ENCODE data around the gene SKP1.
"Not testable (repeated sequence)": the region's sequence is repeated elsewhere in the genome, so short reads cannot be mapped to it uniquely, and the experiment has no call there.

The SKP1 gene
- total RNA-seq, result 367 reads per million, percentile 97 among the genes with 10 or more reads in this experiment

DNA sequence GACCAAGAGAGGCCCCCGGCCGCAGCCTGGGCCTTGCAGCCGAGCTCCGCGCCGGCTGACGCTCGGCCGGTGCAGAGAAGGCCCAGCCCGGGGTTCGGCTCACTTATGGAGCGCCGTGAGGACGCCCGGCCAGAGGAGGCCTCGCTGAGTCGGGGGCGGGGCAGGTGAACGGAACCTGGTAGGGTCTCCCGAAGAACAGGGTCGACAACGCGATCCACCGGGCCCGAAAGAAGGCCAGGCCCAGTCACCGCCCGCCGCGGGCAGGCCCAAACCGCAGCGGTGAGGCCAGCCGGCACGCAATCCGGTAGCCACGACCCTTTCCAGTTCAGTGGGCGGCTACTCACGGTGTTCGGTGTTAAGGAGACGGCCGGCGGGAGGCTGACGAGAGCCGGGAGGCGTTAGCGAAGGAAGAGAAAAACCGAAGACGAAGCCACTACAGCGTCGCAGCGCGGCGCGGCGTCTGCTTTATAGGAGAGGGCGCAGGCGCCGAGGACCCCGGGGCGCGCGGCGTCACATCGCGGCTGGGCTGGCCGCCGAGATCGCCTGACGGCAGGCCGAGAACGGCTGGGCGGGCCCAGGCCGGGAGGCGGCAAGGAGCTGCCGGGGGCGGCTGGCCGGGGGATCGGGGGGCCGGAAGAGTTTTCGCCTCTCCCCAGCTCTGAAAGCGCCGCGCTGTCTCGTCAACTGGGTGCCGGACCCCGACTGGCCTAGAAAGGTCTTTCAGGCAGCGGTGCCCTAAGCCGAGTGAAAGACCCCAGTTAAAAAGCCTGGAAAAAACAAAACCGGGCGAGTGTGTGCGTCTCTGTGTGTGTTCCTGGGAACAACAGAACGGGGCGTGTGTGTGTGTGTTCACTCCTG is at the start of gene SKP1:
Gene SKP1, minus strand, starts transcription at position 440 of the 858 bp plus-strand sequence. CDS start 2,928 bp downstream, outside the sequence.
- DNase-seq, result peak; percentile 78

DNA sequence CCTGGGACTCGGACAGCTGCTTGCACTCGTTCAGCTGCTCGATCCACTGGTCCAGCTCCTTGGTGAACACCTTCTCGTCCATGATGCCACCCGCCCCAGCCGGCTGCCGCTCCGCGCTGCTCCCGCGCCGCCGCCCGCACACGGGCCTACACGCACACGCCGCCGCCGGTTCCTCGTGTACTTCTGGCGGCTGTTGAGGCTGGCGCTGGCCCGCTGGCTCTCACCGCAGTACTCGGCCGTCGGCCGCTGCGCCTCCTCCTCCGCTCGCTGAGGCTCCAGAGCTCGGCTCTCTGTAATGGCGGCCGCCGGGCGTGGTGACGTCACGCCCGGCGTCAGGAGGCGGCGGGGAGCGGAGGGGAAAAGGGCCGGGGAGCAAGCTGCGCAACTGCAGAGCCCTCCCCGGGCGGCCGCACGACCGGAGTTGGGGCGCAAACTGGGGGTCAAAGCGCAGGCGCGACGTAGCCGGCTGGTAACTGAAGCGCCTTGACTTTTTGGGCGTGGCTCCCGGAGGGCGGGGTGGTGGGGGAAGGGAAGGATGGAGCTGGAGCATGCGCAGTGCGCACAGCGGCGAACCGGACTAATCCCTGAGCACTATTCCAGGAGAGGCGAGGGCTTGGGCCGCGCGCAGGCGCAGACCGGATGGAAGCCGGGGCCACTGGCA is 49.2 kb upstream of the SKP1 start, which contains the start of gene PPP2CA:
Gene PPP2CA, minus strand, starts transcription at position 294 of the 661 bp plus-strand sequence. Its CDS starts 212 bp downstream, at position 82.
- DNase-seq, result peak; percentile 97

DNA sequence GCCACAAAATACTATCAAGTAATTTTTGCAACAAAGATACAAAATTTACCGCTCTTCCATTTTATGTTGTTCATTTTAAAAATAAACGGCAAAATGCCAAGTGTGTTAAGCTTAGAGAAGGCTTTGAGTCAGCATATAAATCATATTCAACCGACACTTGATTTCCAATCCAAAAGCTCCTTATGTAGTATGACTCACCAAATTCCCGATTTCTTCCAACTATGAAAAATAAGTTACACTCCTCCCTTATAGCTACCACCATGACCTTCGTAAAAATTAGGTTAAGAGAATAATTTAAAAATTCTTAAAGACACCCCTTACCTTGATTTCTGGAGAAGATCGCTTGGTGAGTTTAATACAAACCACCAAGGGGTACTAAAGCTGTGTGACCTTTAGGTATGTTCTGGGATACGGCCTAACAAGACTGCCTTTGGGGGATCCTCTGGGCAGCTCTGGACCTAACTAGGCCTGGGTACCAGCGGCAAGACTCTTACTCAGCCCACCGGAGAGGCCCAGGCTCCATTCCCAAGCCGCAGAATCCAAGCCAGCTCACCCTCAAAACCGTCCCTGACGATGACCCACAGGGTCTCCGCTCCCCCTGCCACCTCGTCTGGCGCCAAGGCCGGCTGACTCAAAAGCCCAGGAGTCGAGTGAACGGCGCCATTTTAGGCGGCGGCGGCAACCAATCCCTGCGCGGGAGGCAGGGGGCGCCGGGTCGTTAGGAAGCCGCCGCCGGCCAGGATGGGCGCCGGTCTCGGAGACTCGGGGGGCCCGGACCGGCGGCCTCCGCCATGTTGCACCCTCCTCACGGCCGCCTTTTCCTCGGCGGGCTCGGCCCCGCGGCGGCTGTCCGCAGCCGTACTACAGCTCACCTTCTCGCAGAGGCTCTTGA is 48.4 kb upstream of the SKP1 start:
- DNase-seq, result peak; percentile 52

DNA sequence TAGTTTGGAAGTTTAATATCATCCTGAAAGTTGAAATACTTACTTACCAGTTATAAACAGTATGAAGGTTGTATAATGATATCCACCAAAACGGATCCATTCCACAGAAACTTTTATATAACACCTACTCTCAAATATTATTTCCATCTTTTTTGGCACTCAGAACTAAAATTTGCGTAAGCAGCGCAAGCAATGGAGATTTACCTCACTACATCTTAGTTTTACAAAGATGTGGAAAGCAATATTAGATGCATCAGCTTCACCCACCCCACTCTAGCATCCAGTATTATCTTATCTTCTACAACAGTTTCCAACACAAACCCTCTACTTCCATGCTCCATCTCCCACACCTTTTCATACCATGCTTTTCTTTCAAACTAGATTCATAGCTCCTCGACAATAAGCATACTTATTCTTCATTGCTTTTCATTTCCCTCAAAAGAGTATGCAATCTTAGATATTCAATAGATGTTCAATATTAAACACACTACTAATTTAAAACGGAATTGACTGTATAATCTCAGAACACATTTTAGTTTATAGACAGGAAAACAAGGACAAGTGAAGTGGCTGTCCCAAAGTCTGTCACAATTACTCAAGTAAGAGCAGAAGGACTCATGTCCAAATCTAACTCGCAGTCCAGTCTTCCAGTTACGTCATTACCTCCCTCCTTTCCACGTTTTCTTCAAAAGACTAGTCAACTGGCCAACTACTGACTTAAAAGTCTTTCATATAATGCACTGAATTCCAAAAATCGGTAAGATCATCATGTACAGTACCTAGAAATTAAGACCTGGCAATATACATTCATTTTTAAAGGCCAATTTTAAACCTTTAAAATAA is 46.9 kb upstream of the SKP1 start:
- DNase-seq, result no peak

DNA sequence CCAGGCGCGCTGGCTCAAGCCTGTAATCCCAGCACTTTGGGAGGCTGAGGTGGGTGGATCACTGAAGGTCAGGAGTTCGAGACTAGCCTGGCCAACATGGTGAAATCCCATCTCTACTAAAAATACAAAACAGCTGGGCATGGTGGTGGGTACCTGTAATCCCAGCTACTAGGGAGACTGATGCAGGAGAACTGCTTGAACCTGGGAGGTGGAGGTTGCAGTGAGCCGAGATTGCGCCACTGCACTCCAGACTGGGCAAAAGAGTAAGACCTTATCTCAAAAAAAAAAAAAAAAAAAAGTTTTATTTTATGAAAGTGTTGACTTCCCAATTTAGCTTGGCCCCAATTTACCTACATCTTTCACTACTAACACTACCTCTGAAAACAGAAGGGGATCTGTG is 44.9 kb upstream of the SKP1 start:
- not testable (repeated sequence) for DNase-seq

DNA sequence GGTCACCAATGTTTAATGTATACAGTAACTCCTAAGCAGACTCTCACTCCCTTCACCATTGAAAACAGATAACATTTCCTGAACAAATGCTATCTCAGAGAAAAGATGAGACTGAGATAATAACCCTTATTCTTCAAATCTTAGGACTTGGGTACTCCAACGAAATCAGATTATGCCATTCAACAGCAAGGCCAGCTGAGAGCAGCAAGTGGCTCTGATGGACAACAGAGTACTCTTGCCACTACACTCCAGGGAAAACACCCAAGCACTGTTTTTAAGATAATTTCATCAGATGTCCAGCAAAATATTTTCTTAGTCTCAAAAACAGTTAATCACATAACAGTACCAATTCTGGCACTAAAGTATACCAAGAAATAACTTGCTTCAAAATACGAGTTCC is 39.0 kb upstream of the SKP1 start:
- DNase-seq, result no peak

DNA sequence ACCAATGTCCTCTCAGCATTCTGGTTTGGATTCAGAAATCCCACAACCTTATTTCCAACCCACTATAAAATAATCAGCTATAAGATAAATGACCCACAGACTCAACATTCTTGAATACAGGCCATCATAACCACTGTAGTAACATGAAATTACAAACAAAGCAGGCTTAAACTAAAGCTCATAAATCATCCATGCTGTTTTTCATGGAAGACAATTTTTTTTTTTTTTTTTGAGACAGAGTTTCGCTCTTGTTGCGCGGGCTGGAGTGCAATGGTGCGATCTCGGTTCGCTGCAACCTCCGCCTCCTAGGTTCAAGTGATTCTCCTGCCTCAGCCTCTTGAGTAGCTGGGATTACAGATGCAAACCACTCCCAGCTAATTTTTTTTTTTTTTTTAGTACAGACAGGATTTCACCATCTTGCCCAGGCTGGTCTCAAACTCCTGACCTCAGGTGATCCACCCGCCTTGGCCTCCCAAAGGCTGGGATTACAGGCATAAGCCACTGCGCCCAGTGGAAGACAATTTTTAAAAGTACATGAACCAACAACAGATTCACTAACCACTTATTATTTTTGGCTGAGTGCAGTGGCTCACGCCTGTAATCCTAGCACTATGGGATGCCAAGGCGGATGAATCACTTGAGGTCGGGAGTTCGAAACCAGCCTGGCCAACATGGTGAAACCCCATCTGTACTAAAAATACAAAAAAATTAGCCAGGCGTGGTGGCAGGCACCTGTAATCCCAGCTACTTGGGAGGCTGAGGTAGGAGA is 34.7 kb upstream of the SKP1 start:
- DNase-seq, result not testable (repeated sequence)

DNA sequence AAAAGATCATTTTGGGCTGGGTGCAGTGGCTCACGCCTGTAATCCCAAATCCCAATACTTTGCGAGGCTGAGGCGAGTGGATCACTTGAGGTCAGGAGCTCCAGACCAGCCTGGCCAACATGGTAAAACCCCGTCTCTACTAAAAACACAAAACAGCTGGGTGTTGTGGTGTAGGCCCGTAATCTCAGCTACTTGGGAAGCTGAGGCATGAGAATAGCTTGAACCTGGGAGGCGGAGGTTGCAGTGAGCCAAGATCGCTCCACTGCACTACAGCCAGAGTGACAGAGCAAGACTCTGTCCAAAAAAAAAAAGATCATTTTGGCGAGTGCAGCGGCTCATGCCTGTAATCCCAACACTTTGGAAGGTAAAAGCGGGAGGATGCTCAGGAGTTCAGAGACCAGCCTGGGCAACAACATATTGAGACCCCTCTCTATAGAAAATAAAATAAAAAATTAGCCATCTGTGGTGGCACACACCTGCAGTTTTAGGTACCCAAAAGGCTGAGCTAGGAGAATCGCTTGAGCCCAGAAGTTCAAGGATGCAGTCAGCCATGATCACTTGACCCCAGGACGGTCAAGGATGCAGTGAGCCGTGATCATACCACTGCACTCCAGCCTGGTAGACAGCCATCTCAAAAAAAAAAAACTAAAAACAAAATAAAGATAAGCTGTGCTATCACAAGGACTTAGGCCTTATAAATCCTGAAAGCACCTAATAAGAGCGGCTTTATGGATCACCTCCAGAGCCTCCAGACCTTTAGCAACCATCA is 32.9 kb upstream of the SKP1 start:
- DNase-seq, result no peak

DNA sequence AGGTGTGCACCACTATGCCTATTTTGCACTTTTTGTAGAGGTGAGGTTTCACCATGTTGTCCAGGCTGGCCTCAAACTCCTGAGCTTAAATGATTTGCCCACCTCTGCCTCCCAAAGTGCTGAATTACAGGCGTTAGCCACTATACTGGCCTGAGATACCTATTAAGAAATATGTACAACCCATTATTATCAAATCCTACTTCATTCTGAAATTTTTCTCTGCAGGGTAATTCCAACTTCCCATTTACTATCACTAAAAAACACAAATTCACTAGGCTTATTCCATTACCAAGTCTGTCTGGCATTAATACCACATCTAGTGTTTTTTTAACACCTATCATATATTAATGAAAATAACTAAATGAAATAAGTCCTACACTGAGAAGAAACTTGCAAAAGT is 30.9 kb upstream of the SKP1 start:
- no peak for DNase-seq

DNA sequence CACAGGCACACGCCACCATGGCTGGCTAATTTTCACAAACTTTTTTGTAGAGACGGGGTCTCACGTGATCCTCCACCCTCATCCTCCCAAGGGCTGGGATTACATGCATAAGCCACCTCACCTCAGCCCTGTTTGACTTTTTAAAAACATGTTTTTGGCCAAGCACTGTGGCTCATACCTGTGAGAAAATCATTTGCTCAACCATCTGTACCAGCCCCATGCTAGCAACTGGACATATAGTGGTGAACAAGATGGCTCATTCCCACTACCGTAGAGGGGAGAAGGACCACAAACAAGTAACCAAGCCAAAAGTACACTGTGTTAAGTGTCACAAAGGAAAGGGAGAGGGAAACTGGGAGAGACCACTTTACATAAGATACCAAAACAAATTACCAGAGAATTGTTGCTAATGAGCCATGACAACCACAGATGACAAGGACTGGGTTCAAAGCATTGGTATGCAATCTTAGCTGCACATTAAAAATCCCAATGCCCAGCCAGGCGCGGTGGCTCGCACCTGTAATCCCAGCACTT is 29.9 kb upstream of the SKP1 start:
- no peak for DNase-seq

DNA sequence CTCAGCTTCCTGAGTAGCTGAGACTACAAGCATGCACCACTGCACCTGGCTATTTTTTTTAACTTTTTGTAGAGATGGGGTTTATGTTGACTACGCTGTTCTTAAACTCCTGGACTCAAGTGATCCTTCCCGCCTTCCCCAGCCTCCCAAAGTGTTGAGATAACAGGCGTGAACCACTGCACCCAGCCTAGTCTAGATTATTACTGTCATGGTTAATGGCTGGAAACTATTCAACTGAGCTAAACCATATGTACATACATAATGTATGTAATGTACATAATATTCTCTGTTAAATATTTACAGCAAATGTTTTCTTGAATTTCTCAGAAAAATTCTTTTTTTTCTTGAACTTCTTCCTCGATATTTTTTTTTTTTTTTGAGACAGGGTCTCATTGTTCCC is 27.8 kb upstream of the SKP1 start:
- DNase-seq, result no peak

DNA sequence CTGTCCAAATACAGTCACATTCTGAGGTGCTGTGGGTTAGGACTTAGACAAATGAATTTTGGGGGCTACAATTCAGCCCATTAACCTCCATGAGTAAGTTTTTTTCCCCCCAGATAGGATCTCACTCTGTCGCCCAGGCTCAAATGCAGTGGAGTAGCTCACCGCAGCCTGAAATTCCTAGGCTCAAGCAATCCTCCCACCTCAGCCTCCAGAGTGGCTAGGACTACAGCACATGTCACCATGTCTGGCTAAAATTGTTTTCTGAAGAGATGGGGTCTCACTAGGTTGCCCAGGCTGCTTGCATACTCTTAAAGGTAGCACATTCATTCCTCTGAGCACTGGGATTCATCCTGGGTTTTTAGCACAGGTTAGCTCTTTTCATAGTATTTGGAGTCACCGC is 26.9 kb upstream of the SKP1 start:
- no peak for DNase-seq

DNA sequence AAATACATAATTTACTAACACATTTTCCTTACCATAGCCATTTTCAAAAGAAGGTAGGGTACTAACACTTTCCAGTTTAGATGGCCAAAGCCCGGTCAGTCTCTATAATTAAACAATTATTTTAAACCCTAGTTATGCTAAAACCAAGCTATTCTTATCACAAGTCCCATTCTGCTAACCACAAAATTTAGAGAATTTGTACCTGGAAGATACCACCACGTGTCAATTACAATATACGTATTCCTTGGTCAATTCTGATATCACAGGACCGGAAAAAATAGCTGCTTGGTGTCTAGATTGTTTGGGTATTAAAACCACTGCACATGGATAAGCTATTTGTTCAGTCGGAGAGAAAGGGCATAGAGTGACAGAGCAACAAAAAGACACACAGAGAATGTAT is 18.9 kb upstream of the SKP1 start:
- DNase-seq, result no peak

DNA sequence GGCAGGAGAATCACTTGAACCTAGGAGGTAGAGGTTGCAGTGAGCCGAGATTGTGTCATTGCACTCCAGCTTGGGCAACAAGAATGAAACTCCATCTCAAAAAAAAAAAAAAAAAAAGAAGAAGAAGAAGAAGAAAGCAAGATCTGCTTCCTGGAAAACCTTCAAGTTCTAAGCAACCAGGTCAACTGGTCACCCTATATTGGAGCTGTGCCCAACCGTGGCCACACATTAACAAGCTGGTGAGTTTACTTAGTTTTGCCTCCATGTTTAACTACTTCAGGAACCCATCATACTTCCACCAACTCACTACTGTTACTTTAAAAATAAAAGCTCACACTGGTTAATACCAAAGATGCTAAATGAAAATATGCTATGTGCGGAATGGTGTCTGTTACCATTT is 12.3 kb upstream of the SKP1 start:
- DNase-seq, result no peak

DNA sequence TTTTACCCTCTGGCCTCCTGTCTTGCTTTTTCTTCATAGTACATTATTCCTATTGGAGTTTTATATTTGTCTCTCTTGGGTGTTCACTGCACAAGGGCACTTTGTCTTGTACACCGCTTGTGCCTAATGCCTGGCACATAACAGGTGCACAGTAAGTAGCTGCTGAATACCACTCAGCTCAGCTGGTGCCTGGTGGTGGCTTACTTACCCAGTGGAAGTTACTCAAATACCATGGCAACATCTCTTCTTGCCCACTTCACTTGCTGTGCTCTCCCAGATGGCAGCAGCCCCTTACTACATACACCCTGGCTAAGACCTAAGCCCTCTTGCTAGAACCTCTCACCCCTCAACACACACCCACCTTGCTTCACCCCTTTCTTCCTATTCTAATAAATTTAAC is 11.3 kb upstream of the SKP1 start:
- DNase-seq, result no peak

DNA sequence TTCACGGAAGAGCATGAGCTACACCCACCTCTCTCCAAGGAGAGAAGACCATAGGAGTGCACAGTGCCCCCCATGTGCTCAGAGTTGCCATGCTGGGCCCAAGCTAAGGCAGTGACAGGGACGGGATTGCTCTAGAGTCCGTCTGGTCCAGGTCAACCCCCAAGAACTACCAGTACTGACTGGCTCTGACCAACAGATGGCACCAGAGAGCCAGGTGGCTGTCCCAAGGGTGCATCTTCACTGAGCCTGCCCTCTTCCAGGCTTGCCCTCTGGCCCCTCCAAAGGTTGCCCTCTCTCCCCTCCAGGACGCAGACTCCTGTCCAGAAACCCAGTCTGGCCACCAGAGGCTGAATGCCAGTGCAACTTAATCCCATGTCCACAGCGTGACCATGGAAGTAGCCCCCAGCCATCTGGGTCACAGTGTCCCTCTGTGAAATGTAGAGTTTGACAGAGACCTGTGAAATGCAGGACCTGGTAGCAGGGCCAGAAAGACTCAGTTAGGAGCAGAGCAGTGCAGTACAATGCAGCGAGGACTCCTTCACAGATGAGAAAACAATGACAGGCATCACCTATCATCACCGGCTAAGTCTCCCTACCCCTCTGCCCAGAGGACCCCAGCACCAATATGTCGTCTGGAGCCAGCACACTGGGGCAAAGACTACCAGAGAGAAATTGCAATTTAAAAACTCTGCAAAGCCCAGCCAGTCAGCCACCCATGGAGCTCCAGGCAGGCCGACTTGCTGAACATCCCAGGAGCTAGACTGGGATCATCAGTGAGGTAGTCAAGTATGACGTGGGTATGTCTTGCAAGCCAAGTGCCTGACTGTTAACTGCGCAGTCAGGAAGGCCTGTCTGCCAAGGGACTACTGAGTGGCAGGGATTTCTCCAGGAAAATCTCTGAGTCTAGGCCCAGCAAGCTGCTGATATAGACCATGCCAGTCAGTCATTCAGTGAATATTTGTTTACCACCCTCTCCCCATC is 7.7 kb upstream of the SKP1 start:
- peak; percentile 75 for DNase-seq

DNA sequence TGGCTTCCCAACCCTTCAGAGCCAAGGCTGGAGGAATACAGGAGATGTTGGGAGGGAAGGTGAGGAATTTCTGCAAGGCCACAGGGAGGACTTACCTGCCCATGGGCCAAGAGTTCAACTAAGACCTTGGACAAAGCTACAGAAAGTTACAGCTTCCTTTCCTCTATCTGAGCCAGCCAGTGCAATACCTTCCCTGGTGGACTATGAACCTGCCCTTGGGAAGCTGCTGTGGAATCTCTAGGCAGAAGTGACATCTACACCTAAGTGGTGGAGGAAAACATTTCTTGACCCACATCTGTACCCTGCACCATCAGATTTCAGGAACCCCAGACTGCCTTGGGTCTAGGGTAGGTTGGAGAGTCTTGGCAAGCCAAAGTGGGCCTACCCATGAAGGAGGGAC is 6.7 kb upstream of the SKP1 start:
- DNase-seq, result no peak

DNA sequence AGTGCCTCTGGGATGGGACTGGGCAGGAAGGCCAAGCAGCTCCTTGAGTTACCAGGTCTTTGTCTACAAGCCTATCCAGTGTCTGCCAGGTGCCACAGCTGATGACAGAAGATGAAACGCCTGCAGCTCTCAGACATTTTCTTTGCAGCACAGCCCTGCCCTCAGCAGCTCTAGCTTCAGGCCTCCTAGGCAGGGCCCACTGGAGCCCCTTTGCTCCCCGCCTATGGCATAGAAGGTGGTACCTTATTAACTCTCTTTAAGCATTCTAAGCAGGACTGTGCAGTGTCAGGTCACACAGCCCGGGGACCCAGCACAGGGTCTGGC is 1.3 kb upstream of the SKP1 start:
- no peak for DNase-seq

All from effector CD4-positive, alpha-beta T cell (primary cell).